Measurements from ENCODE around the gene CDKAL1. TPM values are rescaled to one million over a fixed set of nuclear protein-coding genes. Genes with fewer than 3 reads are reported as not detected.
"Not testable (repeated sequence)": the region's sequence is repeated elsewhere in the genome, so short reads cannot be mapped to it uniquely, and the experiment has no call there.

Gene CDKAL1
- total RNA-seq, 1 experiment from 2014 or later: 21.8 TPM

DNA sequence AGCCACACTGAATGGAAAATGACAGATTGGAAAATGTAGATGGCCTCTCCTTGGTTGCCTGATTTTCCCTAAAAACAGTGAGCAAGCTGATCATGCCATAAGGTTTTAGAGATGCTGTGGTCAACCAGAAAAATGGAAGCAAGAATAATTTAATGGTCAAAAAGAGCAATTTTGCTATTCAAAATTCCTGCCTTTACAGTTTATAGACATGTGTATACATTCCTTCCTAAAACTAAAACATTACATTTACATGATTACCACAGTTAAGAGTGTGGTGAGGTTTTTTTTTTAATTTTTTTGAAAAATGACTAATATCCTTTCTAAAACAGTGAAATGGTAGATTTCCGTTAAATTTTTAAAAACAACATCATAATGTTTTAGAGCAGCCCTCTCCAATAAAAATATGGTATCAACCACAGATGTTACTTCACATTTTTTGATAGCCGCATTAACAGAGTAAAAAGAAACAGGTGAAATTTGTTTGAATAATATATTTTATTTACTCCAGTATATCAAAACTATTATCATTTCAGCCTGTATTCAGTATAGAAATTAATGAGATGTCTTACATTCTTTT, 652.3 kb downstream of the CDKAL1 start:
- Histone ChIP-seq H3K36me3 (no peaks in the 10 kb centered on the region), H3K9me3 (replicated peaks) (no peaks in the 10 kb centered on the region), H3K27ac (no peak overlapping the region), H3K27me3 (no peaks in the 10 kb centered on the region), H3K4me1 (no peaks in the 10 kb centered on the region), H3K4me3 (no peak overlapping the region)
- no peak for DNase-seq

DNA sequence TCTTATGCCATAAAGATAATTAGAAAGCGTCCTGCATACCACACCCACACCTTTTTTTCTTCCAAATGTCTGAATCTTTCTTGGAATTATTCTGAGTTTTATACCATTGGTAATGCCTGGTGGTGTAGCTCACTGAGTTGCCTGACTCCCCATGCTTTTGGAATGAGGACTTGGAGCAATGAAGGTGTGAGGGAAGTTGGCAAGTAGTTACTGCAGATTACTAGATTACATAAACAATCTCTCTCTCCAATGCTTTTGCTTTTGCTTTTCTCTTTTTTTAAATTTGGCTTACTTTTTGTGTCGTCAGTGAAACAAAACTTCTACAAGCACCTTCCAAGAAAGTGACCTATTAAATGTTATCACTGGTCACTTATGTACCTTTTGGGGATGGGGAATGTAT, 653.2 kb downstream of the CDKAL1 start:
- H3K27ac ChIP-seq: no peak overlapping the region
- DNase-seq: no peak
- no peaks in the 10 kb centered on the region for H3K9me3 ChIP-seq (replicated peaks)

DNA sequence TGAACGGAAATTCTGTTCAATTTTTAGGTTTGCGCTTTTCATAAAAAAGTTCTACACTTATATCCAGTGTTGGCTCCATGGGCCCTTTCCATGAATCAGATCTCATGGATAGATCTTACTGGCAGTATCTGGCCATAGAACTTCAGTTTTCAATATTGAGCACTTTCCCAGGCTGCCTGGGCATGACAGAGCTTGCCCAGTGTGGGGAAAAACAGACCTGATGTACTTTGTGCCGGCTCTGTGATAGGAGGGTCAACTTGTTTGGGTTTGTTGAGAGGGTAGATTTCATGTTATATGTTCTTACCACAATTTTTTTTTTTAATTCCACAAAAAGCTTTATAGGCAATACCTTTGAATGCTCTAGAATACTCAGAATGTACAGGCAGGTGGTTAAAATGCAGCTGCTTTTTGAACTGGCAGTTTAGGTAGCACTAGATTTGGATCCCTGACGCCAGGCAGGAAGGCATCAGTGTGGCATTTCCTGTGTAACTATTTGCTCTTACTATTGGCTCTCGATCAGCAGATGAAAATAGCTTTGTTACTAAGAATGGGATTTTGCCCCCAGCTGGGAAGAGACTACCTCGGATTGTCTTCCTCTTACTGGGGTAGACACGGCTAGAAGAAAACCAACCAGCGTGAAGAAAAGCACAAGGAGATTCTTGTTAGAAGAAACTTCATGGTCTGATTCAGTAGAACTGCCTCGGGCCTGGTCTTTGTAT, 654.4 kb downstream of the CDKAL1 start:
- Histone ChIP-seq H3K4me1 (no peaks in the 10 kb centered on the region), H3K36me3 (no peaks in the 10 kb centered on the region), H3K4me3 (no peak overlapping the region), H3K27me3 (no peaks in the 10 kb centered on the region), H3K27ac (no peak overlapping the region), H3K9me3 (replicated peaks) (no peaks in the 10 kb centered on the region)
- DNase-seq: no peak

More for the DNA sequence above, 653.2 kb downstream of the CDKAL1 start:
- Histone ChIP-seq H3K4me3 (no peak overlapping the region), H3K27me3 (no peaks in the 10 kb centered on the region), H3K36me3 (no peaks in the 10 kb centered on the region), H3K4me1 (no peaks in the 10 kb centered on the region)

DNA sequence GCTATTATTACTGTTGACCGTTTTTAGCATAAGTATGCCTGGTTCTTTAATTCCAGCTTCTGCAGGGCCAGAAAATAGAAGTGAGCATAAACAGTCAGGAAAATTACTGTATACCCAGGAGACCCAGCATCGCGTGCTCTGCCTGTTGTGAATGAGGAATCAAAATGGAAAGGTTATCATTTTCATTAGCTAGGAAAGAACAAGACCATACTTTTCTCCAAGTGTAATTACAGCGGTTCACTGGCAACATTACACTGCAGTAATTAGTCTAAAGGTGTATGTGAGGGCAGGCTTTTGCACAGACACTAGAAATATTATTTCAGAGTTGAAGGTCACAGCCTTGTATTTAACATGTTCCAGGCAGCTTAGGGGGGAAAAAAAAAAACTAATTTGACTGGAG, 655.5 kb downstream of the CDKAL1 start:
- Histone ChIP-seq H3K27me3 (no peaks in the 10 kb centered on the region), H3K9me3 (replicated peaks) (no peaks in the 10 kb centered on the region), H3K4me3 (no peak overlapping the region), H3K27ac (no peak overlapping the region), H3K4me1 (no peaks in the 10 kb centered on the region), H3K36me3 (no peaks in the 10 kb centered on the region)
- DNase-seq: no peak

- no peak for DNase-seq
- no peaks in the 10 kb centered on the region for H3K9me3 ChIP-seq (replicated peaks)
- H3K36me3 ChIP-seq: no peaks in the 10 kb centered on the region
- no peak overlapping the region for H3K27ac ChIP-seq
- H3K4me3 ChIP-seq: no peak overlapping the region
- H3K4me1 ChIP-seq: no peaks in the 10 kb centered on the region
- no peaks in the 10 kb centered on the region for H3K27me3 ChIP-seq
These were observed 656.4 kb downstream of the CDKAL1 start for GRCh38 chr6:21190701-21191100.

GRCh38 chr6:21193790-21194475, 659.7 kb downstream of the CDKAL1 start:
- H3K27me3 ChIP-seq: no peaks in the 10 kb centered on the region
- H3K4me3 ChIP-seq: no peak overlapping the region
- H3K36me3 ChIP-seq: no peaks in the 10 kb centered on the region
- peak in 1 of 2 experiments; percentile 1 for DNase-seq
- no peaks in the 10 kb centered on the region for H3K4me1 ChIP-seq
- no peaks in the 10 kb centered on the region for H3K9me3 ChIP-seq (replicated peaks)
- no peak overlapping the region for H3K27ac ChIP-seq

GRCh38 chr6:21195301-21195700, 661.0 kb downstream of the CDKAL1 start:
- H3K4me1 ChIP-seq; H3K4me3 ChIP-seq; H3K9me3 ChIP-seq (replicated peaks); H3K27me3 ChIP-seq; DNase-seq; H3K36me3 ChIP-seq; H3K27ac ChIP-seq: not testable (repeated sequence)

GRCh38 chr6:21198032-21198640, 663.9 kb downstream of the CDKAL1 start:
- no peaks in the 10 kb centered on the region for H3K4me1 ChIP-seq
- no peaks in the 10 kb centered on the region for H3K27me3 ChIP-seq
- no peak overlapping the region for H3K4me3 ChIP-seq
- H3K27ac ChIP-seq: no peak overlapping the region
- H3K36me3 ChIP-seq: no peaks in the 10 kb centered on the region
- no peak for DNase-seq
- H3K9me3 ChIP-seq (replicated peaks): no peaks in the 10 kb centered on the region

DNA sequence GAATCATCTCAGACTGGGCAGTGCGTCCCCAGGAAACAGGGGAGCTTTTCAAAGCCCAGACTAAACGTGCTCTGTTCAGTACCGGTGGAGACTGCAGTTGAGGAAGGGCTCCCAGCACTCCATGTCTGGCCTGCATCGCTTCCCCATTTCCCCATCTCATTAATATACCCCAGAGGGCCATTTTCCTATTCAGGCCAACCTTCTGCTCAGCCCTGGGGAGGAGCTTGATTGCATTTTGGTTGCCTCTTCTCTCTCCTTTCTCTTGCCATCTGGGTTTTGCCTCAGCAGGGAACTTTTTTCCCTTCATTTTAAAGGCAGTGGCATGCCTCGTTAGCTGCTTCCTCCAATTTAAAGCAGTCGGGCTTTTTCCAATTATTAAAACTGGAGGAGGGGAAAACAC, 665.0 kb downstream of the CDKAL1 start:
- Histone ChIP-seq H3K9me3 (replicated peaks) (no peaks in the 10 kb centered on the region), H3K36me3 (no peaks in the 10 kb centered on the region), H3K4me1 (no peaks in the 10 kb centered on the region), H3K4me3 (no peak overlapping the region), H3K27me3 (no peaks in the 10 kb centered on the region), H3K27ac (no peak overlapping the region)
- DNase-seq: no peak

DNA sequence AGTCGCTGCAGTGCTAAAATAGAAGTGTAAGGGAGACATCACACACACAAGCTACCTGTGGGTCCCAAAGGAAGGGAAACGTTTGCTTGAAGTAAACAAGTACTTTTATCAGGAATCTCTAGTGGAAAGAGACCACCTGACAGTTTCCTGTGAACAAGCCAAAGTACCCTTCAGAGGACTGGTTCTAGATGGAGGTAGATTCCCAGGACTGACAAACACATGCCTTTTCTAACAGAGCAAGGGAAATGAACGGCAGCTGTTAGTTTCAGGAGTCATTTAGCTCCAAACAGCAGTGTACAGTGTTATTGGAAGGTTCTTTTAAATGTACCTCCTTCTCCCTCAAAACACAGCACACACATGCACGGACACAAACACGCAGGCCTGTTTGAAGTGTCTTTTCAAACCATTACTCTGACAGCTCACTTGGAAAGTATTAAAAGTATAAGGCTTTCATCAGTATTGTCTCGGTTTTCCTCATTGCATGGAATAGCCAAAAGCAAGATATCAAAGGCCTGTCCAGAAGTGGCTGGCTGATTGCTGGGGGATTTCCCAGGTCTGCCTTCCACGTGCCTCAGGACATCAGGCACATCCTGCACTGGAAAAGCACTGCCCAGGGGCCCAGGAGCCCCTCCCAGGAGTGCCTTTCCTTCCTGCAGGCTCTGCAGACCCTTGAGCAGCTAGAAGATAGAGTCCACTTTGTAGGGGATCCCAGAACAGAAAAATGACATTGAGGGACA, 666.0 kb downstream of the CDKAL1 start:
- no peak for DNase-seq
- no peak overlapping the region for H3K27ac ChIP-seq
- H3K4me3 ChIP-seq: no peak overlapping the region
- no peaks in the 10 kb centered on the region for H3K9me3 ChIP-seq (replicated peaks)
- no peaks in the 10 kb centered on the region for H3K4me1 ChIP-seq
- H3K27me3 ChIP-seq: no peaks in the 10 kb centered on the region
- H3K36me3 ChIP-seq: no peaks in the 10 kb centered on the region

DNA sequence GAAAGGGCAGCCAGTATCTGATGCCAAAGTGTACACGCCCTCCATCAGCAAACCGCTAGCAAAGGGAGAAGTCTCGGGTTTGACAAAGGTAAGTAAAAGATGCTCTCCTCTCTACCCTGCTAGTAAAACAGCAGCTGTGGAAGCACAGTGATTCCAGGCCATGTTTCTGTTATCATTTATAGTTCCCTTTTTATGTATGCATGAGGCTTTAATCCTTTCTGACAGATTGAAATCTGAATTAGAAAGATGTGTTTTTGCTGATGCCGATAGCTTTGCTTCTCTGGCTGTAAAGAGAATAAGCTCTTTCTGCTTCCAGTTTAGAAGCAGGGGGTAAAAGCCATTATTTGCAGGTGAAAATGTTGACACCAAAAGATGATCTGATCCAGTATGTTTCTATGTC, 666.9 kb downstream of the CDKAL1 start:
- Histone ChIP-seq H3K4me3 (no peak overlapping the region), H3K27me3 (no peaks in the 10 kb centered on the region), H3K9me3 (replicated peaks) (no peaks in the 10 kb centered on the region), H3K27ac (no peak overlapping the region), H3K4me1 (no peaks in the 10 kb centered on the region), H3K36me3 (no peaks in the 10 kb centered on the region)
- DNase-seq: no peak

GRCh38 chr6:21201637-21202350, 667.5 kb downstream of the CDKAL1 start:
- Histone ChIP-seq H3K27ac (no peak overlapping the region), H3K4me1 (no peaks in the 10 kb centered on the region), H3K4me3 (no peak overlapping the region), H3K27me3 (no peaks in the 10 kb centered on the region), H3K9me3 (replicated peaks) (no peaks in the 10 kb centered on the region), H3K36me3 (no peaks in the 10 kb centered on the region)
- DNase-seq: peak in 1 of 2 experiments; percentile 9

DNA sequence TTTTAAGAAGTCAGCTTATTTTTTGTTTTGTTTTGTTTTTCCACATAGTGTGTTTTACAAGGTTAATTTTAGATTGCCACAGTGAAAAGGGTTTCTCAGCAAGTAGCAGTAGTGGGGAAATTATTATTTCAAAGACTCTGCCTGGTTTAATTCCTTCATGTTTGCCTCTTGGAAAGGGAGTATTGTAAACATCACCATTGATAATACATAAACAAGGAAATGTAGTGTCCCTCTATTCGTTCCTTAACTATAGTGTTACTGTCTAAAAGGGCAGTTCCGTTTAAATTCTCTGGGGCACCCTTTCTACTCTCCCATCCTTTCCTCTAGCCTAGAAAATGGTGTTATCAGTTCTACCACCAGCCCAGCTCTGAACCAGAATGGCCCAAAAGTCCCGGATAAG, 668.3 kb downstream of the CDKAL1 start:
- Histone ChIP-seq H3K9me3 (replicated peaks) (no peaks in the 10 kb centered on the region), H3K27ac (no peak overlapping the region), H3K27me3 (no peaks in the 10 kb centered on the region), H3K36me3 (no peaks in the 10 kb centered on the region), H3K4me1 (no peaks in the 10 kb centered on the region), H3K4me3 (no peak overlapping the region)
- DNase-seq: no peak

GRCh38 chr6:21204951-21205350, 670.7 kb downstream of the CDKAL1 start:
- Histone ChIP-seq H3K36me3 (no peaks in the 10 kb centered on the region), H3K27me3 (no peaks in the 10 kb centered on the region), H3K4me3 (no peak overlapping the region), H3K27ac (no peak overlapping the region), H3K4me1 (no peaks in the 10 kb centered on the region), H3K9me3 (replicated peaks) (no peaks in the 10 kb centered on the region)
- no peak for DNase-seq
